GM18951 (cell line): Measurements from ENCODE around the gene OR5AN1.

Experiments
- POLR2A ChIP-seq: IDR thresholded peaks from 4 replicates; pipeline ENCODE4 v1.6.1; 2011; ENCODE audit warnings: mild to moderate bottlenecking; ENCODE audit not compliant: insufficient read length, insufficient read depth; ENCODE audit errors: extremely low read depth
- in situ Hi-C: fragments of 300-500 bp; cut with MboI; formaldehyde crosslinking; loops from one replicate; pipeline ENCODE4 v1.12.0; 2022; ENCODE audit warnings: low sequenced_read_pairs, mixed read lengths, inconsistent platforms; ENCODE audit not compliant: unreplicated experiment

The OR5AN1 gene

DNA sequence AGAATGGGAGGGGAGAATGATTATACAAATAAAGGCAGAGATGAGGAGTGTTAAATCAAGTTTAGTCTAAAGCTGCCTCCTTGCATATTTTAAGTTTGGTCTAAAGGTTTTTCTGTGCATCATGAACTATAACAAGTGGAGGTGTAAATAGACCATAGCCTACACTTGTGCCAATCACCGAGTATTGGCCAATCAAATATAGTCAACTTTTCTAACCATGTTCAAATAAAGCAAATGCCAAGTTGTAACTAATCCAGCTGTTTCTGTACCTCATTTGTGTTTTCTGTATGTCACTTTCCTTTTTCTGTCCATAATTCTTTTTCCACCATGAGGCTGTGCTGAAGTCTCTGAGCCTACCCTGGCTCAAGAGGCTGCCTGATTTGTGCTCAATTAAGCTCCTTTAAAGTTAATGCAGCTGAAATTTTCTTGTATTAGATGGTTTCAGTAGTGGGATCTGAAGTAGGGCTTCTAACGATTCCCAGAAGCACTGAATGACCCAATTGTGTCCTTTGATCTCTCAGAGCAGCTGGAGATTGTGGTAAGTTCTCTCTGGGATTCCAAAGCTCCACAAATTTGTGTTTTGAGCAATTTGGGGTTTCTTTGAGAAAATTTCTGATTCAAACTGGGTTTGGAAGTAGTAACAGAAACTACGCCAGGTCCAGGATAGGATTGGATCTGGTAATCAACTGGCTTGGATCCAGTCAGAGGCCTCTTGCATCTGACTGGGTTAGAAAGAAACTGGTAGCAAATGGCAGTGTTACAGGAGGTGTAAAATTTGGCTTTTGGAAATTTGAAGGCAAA lies 42.0 kb downstream of the OR5AN1 start:
- TF ChIP-seq POLR2A = no peak
- in situ Hi-C loops = no loop called here

DNA sequence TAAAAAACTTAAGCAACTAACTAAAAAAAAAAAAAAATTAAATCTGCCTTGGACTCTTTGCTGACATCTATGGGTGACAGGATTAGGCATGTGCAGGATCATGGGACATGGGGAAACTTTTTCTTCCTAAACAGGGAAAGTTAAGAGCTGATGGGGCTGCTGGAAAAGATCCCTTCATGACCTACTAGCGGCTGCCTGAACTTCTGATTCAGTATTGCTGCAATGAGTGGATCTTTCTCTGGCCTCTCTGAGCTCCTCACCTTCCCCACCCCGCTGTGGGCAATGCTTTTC lies 42.5 kb downstream of the OR5AN1 start:
- no peak for TF ChIP-seq POLR2A
- in situ Hi-C loops = no loop called here

DNA sequence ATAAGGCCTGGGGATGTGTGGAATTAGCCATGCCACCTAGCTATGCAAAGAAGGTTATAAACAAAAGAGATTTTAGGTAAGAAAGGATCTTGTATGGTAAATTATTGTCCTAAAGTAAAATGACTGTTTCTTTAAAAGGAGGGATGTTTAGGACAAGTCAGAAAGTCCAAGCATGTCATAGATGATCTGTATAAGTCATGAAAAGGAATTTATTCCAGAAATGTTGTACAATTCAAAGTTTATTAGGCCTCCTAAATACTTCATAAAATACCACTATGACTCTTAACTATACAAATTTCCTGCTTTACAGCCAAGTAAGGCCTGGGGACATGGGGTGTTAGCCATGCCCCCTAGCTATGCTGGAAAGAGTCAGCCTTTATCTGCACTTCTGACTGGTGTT lies 44.9 kb downstream of the OR5AN1 start:
- in situ Hi-C loops = no loop called here
- TF ChIP-seq POLR2A = no peak

DNA sequence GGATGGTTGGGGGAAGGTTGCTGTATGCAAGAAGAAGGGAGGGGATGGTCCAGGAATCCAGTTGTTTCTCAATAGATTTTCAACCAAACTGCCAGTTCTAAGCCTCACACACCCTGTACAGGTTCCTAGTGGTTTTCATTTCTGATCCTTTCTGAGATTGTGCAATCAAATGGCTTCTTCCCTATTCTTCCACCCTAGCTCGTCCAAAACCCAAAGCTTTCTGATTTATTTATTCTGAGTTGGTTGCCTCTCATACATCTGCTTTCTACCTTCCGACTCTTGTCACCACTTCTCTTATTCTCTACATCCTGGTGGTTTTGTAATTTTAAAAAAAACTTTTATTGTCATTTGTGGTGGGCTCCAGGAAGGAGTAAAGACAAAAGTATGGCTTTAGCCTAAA lies 55.0 kb downstream of the OR5AN1 start:
- no peak for TF ChIP-seq POLR2A
- in situ Hi-C loops = no loop called here

DNA sequence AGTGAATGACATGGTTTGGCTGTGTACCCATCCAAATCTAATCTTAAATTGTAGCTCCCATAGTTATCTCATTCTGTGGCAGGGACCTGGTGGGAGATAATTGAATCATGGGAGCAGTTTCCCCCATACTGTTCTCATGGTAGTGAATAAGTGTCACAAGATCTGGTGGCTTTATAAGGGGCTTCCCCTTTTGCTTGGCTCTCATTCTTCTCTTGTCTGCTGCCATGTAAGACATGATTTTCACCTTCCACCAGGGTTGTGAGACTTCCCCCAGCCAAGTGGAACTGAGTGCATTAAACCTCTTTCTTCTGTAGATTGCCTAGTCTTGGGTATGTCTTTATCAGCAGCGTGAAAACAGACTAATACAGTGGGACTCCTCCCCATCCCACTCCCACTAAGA lies 56.4 kb downstream of the OR5AN1 start:
- in situ Hi-C loops = loop anchor here (5.0 kb wide), 1 partner anchor 108 kb away; no protein-coding TSS in a partner anchor
- no peak for TF ChIP-seq POLR2A

DNA sequence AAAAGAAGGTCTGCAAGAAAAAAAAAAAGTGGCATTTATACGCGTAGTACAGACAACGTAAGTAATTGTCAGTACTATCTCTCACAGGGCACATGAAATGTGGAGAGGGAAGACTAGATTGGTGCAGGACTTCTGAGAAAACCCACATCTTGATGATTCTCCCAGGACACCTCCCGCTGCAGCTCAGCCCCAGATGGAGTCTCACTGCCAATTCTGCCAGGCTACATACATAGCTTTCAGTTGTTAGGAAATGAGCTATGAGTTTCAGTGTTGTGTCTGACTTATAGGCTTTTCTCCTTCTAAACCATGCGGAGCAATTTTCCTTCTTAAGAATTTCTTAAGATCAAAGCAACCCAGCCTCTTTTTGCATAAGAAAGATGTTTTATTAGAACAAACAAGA lies 57.9 kb downstream of the OR5AN1 start:
- in situ Hi-C loops = loop anchor here (5.0 kb wide), 1 partner anchor 109 kb away; no protein-coding TSS in a partner anchor
- no peak for TF ChIP-seq POLR2A

DNA sequence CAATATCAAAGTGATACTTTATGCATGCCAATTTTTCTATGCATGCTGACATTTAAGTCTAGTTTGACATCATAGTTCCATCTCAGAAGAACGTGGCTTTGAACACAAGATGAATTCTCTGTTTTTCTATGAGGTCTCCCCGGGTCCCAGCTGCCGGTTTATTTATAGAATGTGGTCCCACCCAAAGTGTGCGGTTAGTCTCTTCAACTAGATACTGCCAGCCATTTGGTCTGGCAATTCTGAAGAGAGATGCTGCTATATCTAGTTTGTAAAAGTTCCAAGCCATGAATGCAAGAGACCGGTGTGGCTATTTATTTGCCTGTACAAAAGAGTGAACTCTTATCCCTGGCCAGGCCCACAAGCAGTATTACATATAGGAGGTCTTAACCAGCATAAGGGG lies 58.3 kb downstream of the OR5AN1 start:
- in situ Hi-C loops = loop anchor here (5.0 kb wide), 1 partner anchor 110 kb away; no protein-coding TSS in a partner anchor
- TF ChIP-seq POLR2A = no peak

DNA sequence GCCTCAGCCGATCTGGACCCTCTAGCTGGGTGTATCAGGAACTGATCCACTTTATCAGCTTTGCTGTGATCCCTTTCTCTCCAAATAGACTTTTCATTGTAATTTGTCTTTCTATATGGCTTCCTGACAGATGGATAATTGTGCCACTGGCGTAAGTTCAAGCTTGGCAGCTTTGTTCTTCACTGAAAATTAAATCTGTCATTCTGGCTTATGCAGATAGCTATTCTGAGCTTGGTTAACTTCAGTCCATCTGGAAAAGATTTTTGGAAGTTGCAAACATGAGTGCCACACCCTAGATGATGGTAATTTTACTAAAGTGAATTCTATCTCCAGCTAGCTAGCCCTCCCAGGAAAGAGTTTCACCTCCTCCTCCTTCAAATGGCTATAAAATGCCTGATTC lies 59.5 kb downstream of the OR5AN1 start:
- no peak for TF ChIP-seq POLR2A
- in situ Hi-C loops = loop anchor here (5.0 kb wide), 1 partner anchor 111 kb away; no protein-coding TSS in a partner anchor
